GM18511 (cell line): ENCODE results near the gene PGC.

Source experiments
- ATAC-seq: cut with Tn5 transposase; IDR thresholded peaks from one replicate; pipeline ENCODE4 v1.9.1; 2021; ENCODE audit warnings: mild to moderate bottlenecking, moderate library complexity; ENCODE audit not compliant: unreplicated experiment

The PGC gene

DNA sequence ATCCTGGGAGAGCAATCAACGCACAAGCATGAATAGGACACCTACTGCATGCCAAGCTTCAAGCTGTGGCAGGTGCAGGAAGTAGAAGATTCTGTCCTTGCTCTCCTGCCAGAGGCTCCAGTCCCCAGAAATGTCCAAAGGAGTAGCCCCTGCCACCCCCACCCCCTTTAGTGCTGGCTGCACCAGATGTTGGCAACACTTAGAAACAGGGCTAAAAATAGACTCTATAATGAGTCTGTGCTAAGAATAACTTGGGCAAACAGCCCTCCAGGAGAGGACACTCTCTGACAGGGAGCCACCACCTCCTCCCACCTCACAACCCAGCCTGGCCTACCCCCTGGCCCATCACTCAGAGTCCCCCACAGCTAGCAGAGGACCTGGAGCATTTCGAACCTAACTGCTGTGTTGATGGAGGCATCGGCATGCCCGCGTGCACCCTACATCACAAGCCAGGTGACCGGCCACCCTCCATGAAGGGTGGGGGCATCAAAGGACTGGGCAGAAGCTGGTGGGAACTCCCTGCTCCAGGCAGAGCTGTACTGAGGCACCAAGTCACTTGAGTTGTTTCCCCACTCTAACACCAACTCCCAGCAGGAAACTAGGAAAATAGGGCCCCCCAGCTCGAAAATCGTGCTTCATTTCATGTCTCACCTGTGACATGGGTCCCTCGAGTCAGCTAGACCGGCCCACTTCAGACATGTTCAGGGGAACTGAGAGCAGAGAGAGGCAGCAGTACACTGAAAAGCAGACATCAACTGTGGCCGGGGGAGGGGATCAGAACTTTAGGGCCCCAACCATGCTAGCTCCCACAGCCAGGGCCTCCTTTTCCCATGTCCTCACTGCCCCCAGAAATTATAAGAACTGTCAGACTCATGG lies 30.4 kb downstream of the PGC start:
- ATAC-seq: no peak

DNA sequence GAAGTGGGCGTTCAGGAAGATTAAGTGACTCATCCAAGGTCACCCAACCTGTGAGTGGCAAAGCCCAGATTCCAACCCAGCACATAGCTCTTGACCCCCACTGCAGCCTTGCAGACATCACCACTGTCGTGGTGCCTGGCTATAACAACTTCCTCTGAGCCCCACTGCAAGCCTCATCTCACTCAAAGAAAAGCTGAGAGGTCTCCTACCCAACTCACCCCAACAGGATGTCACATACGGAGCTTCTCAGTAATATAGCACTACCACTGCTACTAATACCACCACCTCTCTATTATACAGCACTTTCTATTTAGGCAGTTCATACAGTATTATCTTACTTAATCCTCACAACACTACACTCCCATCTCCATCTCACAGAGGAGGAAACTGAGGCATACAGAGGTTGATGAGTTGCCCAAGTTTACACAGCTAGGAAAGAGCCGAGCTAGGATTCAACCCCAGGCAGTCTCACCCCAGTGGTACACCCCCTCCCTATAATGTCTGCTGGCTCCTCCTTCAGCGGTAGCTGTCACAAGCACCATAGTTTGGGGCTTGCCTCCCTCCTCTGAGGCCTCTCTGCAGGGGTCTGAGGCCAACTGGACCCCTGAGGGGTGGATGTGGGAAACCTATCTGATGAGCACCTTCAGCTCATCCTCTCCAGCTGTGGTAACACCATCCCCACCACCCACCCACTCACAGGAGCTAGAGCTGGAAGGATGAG lies 31.2 kb downstream of the PGC start:
- ATAC-seq: no peak

DNA sequence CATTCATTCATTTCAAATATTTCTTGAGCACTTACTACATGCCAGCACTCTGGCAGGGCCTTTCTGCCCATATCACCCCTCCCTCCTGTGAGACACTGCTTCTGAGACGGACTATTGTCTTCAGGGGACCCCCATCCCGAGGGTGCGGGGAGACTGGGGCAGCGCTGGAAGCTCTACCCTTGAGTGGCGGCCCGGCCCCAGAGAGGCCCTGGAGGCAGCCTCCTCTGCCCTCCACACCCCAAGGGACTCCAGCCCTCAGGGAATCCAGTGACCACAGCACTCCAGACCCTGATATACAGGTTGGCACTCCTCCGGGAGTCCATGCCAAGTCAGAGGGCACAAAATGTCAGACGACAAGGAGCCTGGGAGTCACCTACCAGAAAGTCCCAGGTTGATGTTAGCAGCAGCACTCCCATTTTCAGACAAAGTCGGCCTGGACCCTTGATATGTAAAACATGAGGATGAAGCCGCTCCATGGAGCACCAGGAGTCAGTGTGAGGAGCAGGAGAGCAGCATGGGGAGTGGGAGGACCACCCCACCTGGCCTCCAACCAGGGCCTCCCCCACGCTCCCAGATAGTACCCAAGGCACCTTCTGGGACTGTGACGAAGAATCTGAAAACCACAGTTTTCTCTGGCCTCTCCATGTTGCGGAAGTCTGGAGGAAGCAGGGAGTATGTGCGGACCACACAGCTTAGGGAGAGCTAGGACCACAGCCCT lies 32.5 kb downstream of the PGC start:
- ATAC-seq: no peak

DNA sequence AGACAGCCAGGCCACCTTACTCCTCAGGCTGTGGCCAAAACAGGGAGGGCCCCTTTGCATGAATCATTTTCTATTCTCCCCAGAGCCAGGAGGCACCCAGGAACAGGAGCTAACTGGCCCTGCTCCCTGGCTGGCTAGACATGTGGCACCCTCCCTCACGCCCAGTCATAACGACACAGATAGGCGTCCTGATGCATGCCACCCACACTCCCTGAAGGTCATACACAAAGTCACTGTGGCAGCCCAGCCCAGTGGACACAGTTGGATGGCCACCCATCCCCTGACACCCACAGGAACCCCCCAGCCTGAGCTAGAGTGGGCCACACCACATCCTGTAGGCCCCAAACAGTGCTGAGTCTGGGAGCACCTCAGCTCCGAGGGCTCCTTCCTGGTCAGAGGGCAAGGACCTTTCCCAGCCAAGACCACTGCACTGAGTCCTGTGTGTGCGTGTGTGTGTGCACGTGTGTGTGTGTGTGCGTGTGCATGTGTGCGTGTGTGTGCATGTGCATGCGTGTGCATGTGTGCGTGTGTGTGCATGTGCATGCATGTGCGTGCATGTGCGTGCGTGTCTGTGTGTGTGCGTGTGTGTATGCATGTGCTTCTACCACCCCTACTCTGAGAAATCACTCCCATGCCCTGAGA lies 33.4 kb downstream of the PGC start:
- peak; percentile 73 for ATAC-seq

DNA sequence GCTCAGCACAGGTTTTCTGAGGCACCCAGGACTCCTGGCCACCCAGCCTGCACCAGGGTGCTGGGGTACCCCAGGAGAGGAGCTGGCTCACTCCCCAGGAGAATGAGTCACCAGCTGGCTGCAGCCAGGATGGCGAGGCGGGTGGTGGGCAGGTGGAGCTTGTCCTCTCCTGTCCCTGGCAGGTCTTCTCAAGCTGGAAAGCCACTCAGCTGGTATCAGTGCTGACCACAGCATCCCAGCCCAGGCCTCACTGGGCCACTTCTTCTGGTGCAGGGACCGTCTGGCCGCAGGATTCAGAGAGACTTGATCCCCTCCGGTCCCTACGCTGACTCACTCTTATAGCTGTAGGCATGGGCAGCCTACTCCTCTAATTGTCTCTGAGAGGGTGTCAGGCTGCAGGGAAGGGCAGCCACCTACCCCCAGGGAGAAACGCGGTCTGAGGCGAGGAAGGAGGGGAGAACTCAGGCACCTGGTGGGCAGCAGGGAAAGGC lies 34.0 kb downstream of the PGC start:
- peak; percentile 21 for ATAC-seq

DNA sequence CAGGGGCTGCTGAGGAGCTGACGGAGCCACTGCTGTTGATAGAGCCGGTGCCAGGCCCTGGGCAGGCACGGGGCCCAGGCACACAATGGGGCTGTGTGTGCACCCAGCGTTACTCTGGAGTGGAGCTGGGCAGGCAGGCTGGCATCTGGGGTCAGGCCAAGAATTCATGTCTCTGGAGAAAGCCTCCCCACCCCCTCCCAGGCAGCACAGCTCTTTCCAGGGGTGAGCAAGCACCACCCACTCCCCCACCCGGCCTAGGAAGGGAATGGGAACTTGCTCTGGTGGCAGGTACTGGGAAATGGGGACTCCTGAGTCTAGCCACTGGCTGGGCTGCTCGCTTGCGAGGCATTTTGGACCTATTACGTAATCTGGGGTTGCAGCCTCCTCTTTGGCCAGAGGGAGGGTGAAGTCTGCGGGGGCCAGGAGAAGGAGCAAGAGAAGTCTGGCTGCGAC lies 34.5 kb downstream of the PGC start:
- no peak for ATAC-seq

DNA sequence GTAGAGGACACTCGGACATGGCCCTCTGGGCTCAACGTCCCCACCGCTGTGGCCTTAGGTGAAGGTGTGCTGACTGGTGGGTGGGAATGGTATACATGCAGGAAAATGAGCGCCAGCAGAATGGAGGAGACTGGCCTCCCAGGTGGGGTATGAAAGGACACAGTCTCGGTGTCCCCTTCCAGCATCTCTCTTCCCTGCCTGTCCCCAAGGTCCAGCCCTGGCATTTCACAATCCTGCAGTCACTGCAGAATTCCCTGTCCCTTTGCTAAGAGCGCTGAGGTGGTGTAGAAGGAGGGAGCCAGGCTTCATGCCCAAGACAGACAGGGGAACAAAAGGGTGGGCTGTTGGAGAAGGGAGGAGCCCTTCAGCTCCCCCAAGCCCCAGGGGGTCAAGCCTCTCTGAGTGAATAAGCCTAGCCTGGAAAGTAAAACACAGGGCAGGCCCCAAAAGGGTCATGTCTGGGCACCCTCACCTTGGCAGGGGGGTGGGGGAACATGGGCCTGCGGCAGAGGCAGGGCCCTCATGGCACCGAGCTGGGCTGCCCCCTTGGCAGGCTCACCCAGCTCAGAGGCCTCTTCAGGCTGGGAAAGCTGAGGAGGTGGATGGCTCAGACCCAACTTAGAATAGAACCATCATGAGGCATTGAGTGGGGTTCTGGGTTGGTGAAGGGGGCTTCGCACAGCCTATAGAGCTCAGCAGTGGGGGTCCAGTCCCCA lies 35.7 kb downstream of the PGC start:
- ATAC-seq: no peak

DNA sequence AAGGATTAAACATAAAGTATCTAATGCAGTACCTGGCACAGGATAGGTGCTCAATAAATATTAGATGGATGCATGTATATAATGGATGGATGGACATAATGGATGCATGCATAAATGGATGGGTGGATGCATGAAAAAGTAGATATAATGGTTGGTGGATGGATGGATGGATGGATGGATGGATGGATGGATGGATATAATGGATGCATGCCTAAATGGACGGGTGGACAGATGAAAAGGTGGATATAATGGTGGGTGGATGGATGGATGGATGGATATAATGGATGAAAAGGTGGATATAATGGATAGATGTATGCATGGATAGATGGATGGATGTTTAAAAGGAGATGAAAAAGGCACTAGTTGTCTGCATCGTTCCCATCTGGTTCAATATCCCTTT lies 37.8 kb downstream of the PGC start:
- ATAC-seq: no peak

DNA sequence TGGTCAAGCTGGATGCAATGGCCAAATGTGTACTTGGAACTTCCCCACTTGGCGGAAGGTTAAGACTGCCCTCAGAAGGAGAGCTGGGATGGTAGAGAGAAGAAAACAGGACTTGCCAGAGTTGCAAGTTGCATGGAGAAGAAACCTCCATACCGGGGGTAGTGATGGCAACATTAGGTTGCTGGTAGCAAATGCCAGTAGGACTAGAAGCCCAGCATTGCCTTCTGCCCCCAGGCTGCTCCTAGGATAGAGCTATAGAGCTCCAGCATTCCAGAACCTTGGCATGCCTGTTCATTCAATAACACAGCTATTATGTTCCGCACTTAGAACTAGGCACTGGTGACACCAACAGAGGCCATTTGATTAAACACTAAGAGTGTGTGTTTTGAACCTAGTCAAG lies 38.3 kb downstream of the PGC start:
- ATAC-seq: no peak

DNA sequence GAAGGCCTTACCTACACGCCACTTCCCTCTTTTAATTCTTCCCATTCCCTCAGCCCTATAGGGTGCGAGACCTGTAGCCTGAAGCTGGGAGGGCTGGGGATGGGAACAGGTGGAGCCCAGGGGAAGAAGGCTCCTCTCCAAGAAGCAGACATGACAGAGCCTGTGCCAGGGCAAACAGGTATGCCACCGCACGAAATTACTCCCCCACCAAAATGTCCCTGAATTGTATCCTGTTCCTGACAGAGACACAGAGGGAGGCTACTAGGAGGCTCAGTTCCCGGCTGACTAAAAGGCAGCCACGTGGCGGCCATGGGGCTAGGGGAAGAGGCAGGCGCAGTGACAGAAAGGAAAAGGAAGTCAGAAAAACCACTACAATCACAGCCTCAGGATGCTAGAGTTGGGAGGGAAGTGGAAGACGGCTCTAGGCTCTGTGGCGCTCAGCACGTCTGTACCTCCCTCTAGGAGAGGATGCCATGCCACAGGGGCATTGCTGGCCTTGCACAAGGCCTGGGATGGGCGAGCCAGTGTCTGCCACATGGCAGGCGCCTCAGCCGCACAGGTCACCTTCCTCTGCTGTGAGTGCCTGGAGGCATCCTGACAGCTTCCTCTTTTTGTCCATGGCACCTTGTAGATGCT lies 39.5 kb downstream of the PGC start:
- no peak for ATAC-seq

DNA sequence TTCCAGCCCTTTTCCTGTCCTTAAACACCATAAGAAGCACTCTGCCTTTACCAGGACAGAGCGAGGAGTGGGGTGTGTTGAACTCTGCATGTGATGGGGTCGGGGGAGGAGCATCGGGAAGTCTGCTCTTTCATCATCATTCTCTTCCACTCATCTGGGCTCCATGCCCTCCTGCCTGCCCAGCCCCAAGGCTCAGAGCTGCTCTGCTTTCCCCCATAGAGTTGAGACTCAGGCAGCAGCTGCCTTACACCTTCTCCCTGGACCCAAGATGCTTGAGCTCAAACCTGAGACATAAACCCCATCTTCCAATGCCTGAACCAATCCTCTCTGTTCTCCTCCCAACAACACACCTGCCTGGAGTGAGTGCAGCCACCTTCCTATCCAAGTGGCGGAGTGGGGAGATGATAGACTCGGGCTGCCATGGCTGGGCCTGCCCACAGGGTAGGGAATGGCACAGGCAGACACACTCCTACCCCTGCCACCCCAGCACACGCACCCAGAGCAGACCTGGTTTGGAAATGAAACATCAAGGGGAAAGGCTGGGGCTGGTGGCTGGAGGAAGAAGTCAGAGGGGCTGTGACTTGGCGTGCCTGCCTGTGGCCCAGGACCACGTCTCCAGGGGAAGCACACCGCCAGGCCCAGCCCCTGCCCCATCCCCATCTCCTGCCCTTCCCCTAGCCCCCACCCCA lies 40.2 kb downstream of the PGC start:
- peak; percentile 22 for ATAC-seq

DNA sequence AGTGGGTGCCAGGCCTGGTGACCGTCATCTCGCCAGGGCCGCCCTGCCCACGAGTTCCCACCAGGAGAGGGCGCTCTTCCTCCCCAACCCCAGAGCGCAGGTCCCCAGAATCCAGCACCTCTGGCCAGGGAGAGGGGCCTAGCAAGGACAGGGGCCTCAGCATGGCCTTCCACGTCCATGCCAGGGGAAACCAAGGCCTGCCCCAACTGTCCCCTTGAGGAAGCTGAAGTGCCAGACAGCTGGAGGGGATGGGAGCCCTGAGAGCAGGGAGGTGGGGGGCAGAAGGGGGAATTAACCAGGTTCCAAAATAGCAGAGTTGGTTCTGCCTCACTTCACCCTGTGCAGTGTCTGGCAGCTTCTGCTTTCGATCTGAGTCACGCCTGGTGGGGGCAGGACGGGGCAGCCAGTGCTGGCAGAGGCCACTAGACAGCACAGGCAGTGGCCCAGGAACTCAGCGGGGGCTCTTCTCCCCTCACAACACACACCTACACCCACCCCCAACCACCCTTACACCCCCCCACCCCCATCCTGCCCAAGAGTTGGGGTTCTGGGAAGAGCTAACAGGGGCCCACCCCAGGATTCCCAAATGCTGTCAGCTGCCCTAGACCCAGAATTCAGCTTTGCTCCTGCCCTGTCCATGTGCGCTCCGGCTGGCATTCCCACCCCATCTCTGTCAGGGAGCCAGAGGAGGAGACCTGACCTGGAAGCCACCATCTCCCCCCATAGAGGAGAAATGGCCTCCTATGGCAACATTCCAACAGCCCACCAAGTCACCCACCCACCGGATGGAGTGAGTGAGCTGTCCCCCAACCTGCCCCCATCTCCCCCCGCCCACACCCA lies 41.0 kb downstream of the PGC start:
- ATAC-seq: peak; percentile 79

DNA sequence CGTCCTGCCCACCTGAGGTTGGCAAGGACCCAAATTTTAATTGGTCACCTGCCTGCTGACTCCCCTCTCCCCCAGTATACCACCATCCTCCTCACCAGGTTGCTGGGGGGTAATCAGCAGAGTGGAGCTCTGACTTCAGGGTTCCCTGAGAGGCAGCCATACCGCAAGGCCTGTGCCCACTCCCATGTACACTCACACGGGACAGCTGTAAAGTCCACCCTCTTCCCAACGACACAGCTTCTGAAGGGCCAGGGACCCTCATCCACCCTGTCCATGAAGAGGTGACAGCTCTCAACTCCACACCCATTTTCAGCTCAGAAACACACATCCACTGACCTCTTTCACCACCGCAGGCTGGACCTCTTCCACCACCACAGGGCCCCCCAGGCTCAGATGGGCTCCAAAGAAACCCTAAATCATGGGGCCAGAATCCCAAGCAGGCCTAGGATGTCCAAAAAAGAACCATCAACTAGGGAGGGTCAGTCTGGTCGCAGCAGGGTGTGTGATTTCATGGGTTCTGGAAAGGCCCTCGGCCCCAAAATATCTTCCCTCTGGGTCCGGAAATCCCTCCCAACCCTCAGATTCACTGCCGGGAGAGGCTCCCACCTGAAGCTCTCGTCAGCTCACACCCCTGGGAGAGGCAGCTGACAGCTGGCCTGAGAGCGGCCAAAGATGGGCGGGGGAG lies 41.7 kb downstream of the PGC start:
- ATAC-seq: no peak

DNA sequence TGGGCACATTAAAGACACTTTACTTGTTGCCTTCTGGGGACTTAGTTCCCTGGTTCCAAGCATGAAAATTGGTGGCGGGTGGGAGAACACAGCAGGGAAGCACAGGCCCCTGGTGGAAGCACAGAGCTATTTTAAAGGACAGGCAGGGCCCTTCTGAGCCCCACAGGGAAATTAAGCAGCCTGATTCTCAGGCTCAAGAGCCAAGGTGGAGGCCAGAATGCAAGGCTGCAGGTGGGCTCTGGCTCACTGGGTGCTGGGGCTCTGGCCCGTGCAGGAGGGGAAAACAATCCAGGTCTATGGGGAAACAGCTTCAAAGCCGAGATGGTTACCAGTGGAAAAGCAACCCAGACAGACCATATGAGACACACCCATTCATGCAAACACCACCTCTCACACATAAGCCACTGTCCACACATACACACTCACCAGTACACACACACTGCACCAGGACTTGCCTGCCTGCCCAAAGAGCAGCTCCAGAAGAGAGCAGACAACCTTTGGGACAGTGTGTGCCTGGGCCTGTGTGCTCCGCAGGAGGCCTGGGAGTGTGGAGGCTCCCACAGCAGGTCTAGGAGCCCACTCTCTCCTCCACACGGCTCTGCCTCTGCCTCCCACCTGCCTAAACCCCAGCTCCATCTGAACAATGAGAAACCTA lies 42.4 kb downstream of the PGC start:
- ATAC-seq: no peak

DNA sequence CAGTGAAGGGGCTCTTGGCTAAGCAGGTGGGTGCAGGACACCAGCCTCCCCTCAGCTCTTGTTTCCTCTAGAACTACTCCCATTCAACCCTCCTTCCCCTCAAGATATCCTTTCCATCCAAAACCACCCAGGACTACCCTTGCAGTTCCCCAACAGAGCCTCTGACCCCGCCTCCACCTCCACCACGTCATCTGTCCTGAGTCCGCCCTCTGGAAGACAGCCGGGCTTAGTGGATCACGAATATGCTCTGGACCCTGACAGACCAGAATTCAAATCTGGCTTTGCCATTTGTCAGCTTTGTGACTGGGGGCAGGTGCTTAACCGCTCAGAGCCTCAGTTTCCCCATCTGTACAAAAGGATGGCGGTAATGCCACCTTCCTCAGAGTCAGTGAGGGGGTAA lies 43.2 kb downstream of the PGC start:
- ATAC-seq: no peak

DNA sequence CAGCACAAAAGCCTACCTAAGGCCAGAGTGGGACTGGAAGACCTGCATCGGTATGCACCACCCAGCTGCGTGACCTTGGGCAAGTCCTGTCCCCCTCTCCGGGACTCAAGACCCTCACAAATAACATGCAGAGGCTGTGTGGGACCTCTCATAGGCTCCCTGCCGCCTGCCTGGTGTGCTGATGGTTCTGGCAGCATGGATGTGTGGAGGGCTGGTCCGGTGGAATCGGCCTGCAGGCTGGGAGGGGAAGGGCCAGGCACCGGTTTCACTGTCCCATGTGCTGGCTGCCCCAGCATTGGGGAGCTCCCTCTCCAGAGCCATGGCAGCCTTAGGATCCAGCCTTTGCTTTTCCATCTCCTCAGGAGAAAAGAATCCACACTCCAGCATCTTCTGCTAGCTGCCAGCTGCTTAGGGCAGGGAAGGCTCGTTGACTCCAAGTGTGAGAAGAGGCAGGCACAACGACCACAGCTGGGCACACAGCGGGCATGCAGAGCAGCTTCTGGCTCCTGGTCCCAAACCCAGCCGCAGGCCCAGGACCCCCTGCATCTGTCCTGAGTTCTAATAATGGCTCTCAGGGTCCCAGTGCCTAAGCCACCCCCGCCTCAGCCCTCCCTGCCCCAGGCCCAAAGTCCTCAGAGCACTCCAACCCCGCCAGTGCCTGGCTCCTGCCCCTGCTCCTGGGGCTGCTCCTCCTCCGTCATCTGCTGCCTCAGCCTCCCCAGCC lies 44.3 kb downstream of the PGC start:
- no peak for ATAC-seq
